HG03469 (cell line): ENCODE measurements around the gene BPIFA3.

ENCODE experiments used
- ATAC-seq: cut with Tn5 transposase; IDR thresholded peaks from one replicate; pipeline ENCODE4 v1.9.1; 2021; ENCODE audit warnings: mild to moderate bottlenecking, moderate library complexity, moderate number of reproducible peaks; ENCODE audit not compliant: unreplicated experiment

Gene BPIFA3

DNA sequence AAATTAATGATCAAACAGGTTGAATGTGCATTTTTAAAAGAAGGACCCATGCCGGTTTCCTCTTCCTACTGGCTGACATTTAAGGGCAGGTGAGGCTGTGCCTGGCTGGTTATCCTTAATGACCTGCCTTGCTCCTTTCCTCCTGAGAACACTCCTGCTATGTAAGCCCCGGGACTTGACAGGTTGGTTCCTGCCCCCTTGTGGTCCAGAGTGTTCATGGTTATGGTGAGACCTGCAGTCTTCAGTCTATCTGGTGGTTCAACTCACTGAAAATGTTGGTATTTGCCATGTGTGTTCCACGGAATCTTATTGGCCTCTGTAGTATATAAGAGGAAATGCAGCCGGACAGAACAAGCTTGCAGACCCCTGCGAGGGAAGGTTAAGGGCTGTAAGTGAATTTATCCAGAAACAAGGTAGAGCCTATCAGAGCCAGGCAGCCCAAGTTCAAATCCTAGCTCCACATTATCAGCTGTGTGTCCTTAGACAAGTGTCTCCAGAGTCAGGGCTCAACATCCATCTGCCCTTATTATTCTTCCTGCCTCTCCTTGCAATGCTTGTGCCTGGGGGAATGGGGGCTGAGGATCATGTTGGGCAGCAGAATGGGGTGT is 5.2 kb upstream of the BPIFA3 start:
- ATAC-seq: no peak

DNA sequence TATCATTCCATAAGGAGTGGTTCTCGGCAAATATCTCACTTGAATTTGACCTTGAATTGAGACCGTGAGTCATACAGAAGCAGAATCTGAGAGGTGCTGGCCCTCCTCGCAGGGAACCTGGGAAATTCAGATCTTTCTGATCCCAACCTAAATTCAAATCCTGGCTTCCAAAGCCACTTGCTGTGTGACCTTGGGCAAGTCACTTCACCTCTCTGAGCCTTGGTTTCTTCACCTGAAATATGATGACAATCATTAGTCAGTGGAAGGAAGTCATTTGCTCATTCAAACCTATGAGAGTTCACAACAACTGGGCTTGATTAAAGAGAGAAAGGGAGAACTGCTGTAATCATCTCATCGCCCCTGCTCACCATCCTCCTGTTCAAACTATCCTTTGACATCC is 7.2 kb downstream of the BPIFA3 start:
- no peak for ATAC-seq

DNA sequence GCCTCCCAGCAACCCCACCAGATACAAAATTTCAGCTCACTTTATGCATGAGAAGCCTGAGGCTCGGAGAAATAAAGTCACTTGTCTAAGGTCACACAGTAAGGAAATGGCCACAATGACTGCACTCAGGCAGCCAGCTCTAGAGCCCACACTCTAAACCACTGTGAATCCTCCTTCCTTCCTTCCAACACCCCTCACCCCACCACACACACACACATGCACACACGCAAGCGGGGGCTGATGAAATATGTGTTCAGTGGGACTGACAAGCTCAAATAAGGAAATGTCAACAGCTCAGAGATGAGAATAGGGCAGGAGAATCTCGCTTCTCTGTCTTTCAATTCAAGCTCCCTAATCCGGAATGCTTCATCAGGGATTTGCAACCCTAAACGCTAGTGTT is 12.7 kb downstream of the BPIFA3 start:
- no peak for ATAC-seq

DNA sequence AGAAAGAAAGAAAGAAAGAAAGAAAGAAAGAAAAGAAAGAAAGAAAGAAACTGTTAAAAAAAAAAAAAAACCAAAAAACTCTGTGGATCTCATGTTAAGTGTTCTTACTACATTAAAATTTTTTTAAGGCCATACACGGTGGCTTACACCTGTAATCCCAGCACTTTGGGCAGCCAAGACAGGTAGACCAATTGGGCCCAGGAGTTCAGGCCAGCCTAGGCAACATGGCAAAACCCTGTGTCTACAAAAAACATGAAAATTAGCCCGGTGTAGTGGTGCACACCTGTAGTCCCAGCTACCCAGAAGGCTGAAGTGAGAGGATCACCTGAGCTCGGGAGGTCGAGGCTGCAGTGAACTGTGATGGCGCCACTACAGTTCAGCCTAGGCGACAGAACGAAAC is 14.1 kb downstream of the BPIFA3 start:
- no peak for ATAC-seq

DNA sequence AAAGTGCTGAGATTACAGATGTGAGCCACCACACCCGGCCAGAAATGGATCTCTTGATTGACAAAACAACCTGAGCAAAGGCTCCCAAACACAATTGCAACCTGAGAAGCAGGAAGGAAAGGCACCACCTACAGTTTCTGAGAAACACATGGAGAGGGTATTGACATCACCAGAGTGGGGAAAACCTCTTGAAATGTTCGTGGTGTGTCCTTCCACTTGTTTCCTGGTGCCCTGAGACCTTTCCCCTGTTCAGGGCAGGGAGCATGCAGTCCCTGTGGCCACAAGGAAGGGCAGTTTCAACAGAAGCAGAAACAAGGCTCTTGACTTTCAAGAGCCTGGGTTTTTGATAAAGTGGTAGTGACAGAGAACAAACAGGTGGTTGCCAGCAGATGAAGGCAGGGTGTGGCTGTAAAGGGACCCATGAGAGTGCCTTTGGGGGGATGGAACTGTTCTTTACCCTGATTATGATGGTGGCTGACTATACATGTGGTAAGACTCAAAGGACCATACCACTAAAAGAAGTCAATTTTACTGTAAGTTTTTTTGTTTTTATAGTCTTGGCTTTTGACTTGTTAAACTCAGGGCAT is 15.4 kb downstream of the BPIFA3 start:
- no peak for ATAC-seq

DNA sequence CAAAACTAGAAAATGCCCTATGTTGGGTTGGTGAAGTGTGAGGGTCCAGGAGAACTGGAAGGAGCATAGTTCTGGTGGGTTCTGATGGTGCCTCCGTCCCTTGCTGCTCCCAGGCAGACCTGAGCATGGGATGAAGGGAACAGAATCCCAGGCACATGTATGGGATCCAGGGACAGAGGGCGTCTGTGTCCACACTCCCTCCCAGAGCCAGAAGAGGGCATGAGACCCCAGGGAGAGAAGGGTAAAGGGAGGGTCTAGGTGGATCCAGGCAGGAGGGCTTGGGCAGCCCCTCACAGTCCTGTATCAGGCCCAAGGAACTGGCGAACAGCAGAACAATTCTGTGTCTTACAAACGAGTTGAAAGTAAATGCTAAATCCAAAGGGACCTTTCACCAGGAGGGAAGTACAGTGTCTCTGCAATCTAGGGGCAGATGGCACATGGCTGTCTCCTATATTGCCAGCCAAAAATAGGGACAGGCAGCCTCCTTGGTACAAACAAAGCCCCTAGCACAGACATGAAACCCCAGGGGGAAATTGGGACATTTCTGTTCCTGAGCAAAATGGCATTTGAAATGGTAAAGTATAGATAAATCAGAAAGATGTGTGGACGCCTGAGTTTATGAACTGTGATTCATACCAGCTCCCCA is 16.1 kb downstream of the BPIFA3 start:
- no peak for ATAC-seq

DNA sequence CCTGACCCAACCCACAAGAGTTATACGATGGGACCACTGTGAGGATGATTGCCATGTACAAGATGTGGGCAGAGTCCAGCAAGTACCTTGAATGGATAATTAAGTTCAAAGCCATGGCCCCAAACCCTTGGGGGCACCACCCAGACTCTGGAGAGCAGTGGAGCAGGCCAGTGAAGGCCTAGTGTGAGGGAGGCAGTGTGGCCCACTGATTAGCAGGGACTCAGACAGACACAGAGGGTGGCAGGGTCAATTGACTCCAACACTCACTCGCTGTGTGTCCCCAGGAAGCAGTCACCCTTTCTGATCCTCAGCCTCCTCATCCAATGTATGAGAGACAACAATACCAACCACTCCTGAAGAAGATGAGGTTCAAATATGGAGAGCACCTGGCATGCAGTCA is 16.9 kb downstream of the BPIFA3 start:
- no peak for ATAC-seq

DNA sequence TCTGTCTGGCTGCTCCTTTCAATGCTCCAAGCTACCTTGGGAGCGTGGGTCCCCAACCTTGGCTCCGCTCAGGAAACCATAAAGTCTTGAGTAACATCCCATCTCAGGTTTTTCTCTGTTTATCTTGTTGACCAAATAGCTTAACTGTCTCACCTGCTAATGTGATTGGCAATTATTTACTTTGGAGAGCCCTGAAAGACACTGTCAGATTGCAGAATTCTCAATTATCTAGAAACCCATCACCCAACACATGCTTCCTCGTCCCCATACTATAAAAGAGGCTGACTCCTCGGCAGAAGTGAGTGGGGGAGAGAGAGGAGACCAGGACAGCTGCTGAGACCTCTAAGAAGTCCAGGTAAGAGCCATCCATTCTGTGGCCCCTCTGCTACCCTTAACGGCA is 18.5 kb downstream of the BPIFA3 start, which contains the start of gene BPIFA1:
Gene BPIFA1, plus strand, starts transcription at position 301 of the 400 bp plus-strand sequence. CDS start 1,716 bp downstream, outside the sequence.
- no peak for ATAC-seq

DNA sequence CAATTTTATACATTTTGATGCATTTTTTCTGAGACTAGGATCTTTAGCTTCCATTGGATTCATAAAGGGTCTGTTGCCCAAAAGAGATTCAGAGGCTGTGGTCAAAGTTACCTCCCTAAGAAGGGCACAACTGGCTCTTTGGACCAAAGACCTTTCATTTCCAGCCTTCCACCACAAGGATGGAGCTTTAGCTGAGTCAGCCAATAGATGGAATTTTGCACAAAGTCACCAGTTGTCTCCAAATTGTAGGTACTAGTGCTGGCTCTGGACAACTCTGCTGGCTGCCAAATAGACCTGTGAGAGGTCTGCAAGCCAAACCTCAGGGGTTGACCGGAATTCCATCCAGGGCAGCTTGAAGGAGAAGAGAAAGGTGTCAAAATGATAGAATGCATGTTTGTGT is 19.2 kb downstream of the BPIFA3 start:
- ATAC-seq: no peak

DNA sequence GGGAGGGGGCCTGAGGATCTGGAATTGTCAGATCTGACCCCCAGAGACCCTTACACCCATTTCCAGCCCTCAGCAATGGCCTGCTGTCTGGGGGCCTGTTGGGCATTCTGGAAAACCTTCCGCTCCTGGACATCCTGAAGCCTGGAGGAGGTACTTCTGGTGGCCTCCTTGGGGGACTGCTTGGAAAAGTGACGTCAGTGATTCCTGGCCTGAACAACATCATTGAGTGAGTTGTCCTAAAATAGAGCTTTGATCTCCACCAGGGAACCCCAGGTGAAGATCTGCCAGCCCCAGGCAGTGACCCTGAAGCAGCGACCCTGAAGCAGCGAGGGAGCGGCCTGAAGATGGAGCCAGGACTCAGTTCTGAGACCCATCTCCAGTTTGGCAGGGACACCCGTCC is 20.8 kb downstream of the BPIFA3 start:
- no peak for ATAC-seq

DNA sequence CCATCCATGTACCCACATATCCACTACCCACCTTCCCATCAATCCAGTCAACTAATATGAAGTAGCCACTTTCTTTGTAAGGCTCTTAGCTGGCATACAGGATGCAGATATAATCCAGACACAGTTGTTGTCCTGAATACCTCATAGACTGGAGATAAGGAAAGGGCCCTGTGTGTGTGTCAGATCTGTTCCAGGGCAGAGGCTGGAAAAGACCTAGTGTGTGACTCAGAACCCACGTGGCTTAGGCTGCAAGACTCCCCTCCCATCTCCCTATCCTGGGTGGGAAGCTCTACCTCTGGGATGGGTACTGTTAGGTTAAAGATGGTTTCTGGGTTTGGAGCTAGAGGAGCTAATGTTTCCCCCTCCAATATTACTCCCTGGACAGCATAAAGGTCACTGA is 22.3 kb downstream of the BPIFA3 start:
- no peak for ATAC-seq

DNA sequence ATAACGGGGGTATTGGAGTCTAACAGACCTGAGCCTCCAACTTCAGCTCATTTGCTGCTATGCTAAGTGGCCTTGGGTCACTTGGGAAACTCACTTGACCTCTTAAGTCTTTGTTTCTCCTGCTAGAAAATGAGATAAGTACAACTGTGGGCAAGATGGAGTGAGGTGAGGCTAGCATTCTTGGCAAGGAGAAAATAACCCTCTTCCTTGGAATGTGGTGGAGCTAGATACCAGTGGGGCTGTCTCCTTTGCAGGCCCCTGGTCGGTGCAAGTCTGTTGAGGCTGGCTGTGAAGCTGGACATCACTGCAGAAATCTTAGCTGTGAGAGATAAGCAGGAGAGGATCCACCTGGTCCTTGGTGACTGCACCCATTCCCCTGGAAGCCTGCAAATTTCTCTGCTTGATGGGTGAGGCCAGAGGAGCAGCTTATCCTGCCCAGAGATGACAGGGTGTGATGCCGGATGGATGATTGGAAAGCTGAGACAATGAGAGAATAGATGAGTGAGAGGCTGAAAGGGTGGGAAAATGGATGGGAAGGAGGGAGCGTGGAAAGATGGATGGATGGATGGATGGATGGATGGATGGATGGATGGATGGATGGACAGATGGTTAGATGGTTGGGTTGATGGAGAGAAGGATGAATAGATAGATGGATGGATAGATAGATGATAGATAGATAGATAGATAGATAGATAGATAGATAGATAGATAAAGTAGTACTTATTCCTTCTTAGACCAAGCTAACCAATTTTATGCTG is 23.0 kb downstream of the BPIFA3 start:
- ATAC-seq: no peak

DNA sequence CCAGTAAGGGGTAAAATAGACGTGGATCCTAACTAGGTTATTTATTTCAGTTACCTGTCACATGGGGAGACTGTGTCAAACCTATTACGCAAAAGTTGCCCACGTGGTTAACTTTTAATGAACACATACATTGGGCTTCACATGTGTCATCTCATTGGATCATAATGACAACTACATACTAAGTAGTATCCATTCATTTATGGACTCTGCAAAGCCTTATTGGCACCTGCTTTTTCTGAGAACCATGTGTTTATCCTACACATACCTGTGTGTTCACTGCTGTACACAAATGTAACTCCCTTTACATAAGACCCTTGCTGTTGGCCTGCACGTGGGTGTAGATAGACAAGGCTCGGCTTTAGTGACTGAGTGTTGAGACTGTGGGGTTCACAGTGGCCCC is 23.8 kb downstream of the BPIFA3 start:
- ATAC-seq: no peak

DNA sequence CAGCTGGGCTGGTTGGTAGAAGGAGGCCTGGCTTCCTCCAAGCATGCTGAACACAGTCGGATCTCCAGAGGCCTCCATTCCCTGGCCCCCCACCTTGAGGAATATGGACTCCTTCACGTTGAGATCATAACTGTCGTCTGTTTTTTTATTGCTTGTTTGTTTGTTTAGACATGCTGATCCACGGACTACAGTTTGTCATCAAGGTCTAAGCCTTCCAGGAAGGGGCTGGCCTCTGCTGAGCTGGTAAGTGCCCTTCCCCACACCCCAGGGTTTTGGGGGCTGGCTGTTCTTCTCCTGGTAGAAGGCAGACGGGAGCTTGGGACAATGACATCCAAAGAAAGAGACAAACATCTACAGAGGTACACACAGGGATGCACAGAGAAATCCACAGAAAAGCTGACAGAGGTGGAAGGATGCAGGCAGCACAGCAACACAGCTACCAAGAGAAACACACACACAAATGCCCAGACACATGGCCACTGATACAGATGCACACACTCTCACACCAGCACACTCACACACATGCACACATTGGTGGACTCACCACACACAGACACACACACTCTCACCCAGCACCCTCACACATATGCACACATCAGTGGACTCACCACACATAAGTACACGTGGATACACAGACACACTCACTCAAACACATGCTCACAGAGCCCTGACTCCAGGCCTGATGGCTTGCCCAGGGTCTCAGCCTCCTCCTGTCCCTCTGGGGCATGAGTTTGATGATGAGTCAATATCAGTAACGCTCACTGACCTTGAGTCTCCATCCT is 25.4 kb downstream of the BPIFA3 start:
- no peak for ATAC-seq

DNA sequence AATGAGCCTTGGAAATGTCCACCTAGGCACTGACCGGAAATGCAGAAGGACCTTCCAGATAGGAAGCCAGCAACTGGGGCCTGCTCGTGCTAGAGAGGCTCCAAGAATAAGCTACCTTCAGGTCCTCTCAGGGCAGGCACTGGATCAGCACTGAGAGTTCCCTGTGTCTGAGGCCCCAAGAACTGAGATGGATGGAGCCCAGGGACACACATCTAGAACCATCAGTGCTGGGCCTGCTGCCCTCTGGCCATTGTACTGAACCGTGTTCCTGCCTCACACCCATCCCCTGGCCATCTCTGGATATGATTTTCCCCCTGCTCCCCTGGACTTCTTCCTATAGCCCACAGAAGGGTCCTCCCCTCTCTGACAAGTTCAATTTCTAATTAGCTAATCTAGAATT is 28.9 kb downstream of the BPIFA3 start:
- ATAC-seq: no peak

DNA sequence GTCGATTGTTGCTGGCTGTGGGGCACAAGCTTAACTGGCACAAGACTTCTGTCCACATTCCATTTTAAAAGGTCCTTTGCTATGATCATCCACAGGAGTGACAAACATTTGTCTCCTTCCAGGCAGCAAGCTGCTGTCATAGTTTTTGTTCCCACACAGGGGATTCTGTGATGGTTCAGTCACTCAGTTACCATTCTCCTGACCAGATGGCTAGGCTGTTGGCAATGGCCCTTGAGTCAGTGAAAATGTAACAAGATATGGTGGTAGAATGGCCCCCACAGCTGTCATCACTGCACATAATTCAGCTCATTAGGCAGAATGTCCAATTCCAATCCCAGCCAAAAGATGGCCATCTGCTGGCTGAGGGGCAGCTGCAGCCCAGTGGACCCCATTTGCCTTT is 32.3 kb downstream of the BPIFA3 start:
- ATAC-seq: no peak

DNA sequence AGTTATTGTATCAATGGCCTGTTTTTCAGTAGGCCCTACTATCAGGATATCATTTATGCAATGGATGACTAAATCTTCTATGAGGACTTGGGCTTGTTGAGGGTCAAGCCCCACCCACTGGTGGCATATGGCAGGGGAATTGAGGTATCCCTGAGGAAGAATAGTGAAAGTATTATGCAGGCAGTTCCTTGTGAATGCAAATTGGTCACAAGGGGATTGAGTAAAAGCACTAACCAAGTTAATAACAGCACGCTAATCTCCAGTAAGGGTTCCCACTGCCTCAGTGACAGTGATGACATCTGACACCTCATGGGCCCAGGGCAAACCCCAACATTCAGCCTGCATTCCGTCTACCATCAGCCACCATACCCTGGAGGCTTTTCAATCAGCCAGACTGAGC is 33.5 kb downstream of the BPIFA3 start:
- ATAC-seq: no peak

DNA sequence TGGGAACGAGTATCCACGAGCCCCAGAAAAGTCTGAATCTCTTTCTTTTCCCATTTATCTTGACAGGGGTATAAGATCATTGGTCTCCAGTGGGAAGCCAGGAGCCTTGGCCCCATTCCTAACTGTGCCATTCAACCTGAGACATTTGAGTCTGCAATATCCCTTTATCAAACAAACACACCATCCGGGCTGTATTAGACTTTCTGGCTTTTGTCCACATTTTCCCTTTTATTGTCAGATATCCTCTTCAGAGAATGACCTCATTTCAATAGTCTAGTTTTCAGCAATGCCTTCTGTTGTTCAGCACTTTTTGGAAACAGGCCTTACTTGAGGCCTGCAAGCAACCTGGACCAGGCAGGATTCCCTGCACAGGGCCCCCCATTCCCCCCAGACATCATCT is 34.3 kb downstream of the BPIFA3 start:
- no peak for ATAC-seq

DNA sequence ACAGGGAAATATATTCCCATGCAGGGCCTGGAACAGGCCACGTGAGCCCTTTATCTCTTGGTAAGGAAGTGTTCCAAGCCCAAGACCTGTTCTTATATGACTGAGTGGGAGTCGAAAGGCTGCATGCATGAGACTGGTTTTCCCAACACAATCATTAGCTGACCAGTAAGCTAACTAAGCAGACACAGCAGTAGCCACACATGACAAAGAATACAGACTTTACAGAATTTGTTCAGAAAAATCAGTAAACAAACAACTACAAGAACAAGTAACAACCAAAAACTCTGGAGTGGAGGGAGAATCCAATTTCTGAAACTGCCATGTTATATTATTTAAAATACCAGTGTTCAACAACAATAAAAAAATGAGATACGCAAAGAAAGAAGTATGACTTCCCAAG is 35.3 kb downstream of the BPIFA3 start:
- no peak for ATAC-seq

DNA sequence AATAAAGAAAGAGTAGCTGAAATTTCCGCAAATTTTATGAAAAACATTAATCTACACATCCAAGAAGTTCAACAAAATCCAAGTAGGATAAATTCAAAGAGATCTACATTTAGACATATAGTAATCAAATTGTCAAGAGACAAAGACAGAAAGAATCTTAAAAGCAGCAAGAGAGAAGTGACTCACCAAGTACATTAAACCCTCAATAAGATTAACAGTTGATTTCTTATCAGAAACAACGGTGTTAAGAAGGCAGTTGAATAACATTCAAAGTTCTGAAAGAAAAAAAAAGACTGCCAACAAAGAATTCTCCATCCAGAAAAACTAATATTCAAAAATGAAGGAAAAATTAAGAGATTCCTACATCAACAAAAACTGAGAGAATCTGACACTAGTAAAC is 37.9 kb downstream of the BPIFA3 start:
- ATAC-seq: no peak

DNA sequence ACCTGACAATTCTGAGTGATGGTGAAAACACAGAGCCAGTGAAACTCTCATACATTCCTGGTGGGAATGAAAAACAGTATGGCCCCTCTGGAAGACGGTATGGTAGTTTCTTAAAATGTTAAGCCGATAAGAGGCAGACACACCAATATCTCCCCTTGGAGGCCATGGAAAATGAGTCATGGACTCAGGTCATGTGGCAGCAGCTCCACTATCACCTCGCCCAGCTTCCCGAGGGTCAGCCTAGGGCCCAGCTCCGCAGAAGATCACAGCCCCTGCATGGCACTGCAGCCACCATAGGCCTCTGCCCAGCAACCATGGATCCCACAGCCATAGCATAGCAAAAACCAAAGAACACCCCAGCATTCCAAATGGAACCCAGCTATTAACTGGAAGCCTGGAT is 40.1 kb downstream of the BPIFA3 start:
- no peak for ATAC-seq
